NCI-H748 (cell line): ENCODE measurements around the gene IFNLR1.

Source experiments
- DNase-seq: peaks from one replicate; lab custom pipeline; 2025; ENCODE audit not compliant: unreplicated experiment; lab: John Stamatoyannopoulos, UW

IFNLR1 gene

DNA sequence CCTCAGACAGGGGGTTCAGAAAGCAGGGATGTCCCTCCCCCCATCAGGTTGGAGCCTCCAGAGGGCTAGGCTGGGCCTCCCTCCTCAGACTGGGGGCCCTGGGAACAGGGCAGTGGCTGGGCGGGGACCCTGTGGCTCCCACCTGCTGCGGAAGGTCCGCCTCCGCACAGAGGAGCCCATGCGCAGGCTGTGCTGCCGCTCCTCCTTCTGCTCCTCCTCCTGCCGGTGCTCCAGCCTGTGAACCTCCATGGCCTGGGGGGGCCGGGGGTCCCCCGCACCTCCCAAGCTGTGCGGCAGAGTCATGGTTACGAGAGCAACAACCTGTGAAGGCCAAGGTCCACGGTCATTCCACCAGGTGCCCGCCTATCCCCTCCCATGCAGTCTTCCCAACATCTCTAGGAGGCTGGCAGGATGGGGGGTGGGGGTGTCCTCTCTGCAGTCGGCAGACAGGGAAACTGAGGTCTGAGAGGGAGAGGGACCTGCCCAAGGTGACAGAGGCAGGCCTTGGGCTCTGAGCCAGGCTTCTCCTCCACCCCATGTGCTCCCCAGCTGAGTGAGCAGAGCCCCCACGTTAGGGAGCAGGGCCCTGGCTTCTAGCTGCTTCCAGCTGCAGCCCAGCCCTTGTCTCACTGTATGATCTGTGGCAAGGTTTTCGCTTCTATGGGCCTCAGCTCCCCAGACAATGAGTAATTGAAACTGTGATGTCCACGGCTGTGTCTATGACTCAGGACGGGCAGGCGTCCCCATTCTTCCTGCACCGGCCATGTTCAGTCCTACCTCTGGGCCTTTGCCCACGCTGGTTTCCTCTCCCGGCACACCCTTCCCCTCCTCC is 78.5 kb downstream of the IFNLR1 start:
- DNase-seq, result no peak

DNA sequence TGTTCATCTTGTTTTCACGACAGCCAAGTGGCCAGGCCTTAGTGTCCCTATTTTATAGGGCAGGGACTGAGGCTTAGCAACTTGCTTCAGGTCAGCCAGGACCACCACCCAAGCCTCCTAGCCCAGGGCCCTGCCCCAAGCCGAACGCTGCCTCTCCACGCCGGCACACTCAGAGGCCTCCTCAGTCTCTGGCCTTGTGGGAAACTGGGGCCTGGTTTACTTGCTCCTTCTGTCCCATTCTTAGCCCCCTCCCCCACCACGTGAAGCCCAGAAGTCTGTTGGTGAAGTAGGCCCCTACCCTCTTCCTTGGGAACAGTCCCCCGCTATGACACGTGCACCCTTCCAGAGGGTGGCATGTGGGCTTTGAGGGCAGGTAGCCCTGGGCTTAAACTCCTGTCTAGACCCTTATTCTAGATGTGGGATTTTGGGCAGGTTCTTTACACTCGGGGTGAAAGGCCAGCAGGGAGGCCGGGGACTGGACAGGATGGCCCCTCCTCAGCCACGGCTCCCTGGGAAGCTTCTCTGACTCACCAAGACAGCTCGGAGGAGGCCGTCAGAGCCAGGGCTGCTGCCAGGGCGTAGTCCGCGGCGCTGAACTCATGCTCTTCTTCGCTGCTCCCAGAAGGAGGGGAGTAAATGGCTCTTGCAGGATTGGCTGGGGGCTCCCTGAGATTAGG is 79.5 kb downstream of the IFNLR1 start:
- no peak for DNase-seq

GRCh38 chr1:24105368-24106160 is 81.5 kb downstream of the IFNLR1 start:
- no peak for DNase-seq

GRCh38 chr1:24104854-24105253 is 82.2 kb downstream of the IFNLR1 start:
- no peak for DNase-seq
